ENCODE measurements around the gene XCL1. TPM values are rescaled to one million over a fixed set of nuclear protein-coding genes. Genes with fewer than 3 reads are reported as not detected.

XCL1 gene, protein sequence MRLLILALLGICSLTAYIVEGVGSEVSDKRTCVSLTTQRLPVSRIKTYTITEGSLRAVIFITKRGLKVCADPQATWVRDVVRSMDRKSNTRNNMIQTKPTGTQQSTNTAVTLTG
- total RNA-seq (2022; extraction: Qiagen RNA extraction; ENCODE audit: low read depth) = not detected in 5 replicates

DNA sequence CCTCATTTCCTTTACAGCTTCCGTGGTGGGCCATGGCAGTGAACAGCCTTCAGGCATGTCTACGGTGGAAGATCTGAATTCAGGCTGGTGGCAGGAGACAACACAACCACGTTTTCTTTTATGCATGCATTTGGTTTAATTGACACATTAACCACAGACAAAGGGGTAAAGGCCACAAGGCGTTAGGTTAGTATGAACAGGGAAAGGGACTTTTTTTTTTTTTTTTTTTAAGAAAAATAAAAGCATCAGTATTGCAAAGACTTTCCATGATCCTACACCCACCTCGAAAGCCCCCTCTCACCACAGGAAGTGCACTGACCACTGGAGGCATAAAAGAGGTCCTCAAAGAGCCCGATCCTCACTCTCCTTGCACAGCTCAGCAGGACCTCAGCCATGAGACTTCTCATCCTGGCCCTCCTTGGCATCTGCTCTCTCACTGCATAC, at the start of gene XCL1:
TSS of gene XCL1 (plus strand) at position 361 of the 444 bp plus-strand sequence. CDS start at position 394, 33 bp downstream.

DNA sequence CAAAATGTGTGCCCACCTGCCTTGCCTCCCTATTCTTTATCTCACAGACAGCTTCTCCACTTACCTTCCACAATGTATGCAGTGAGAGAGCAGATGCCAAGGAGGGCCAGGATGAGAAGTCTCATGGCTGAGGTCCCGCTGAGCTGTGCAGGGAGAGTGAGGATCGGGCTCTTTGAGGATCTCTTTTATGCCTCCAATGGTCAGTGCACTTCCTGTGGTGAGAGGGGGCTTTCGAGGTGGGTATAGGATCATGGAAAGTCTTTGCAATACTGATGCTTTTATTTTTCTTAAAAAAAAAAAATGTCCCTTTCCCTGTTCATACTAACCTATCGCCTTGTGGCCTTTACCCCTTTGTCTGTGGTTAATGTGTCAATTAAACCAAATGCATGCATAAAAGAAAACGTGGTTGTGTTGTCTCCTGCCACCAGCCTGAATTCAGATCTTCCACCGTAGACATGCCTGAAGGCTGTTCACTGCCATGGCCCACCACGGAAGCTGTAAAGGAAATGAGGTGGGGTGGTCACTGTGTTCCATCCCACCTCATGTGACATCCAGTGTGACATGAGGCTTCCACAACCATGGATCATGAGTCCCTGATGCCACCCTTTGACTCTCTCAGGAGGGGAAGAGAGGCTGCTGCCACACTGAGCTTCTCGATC, 32.4 kb upstream of the XCL1 start, which contains the start of gene XCL2:
TSS of gene XCL2 (minus strand) at position 158 of the 659 bp plus-strand sequence. CDS start at position 125, 33 bp downstream.

Other genes starting within 250 kb of the XCL1 start
- not detected in 5 replicates for gene XCL2, start 32.6 kb upstream of the XCL1 start, total RNA-seq (2022; extraction: Qiagen RNA extraction; ENCODE audit: low read depth)
- gene DPT, start 152.6 kb downstream of the XCL1 start, total RNA-seq (2022; extraction: Qiagen RNA extraction; ENCODE audit: low read depth) = not detected in 5 replicates

All from A549 treated with DMSO at 1 μM for 4 hours (cell line).